ENCODE data around the gene TMPRSS5.

TMPRSS5 gene

GRCh38 chr11:113643701-113644100, 62.4 kb downstream of the TMPRSS5 start:
- no peak for DNase-seq (ENCODE audit: low read depth, low spot score)
- POLR2A ChIA-PET, result no interaction called here
- CTCF ChIA-PET, result interaction anchor here (1.0 kb wide), 1 partner anchor 87 kb away, joined by 3 read pairs; no protein-coding TSS in a partner anchor
- H3K4me3 ChIP-seq (ENCODE audit: low read depth, low read length), result no peak overlapping the region
- TF ChIP-seq CTCF (IDR thresholded peaks at IDR 0.05; ENCODE audit: insufficient read depth, low read length, missing control alignments), result no peak

- ChIA-PET POLR2A (no interaction called here), CTCF (no interaction called here)
- no peak for TF ChIP-seq CTCF (IDR thresholded peaks at IDR 0.05; ENCODE audit: insufficient read depth, low read length, missing control alignments)
- no peak overlapping the region for H3K4me3 ChIP-seq (ENCODE audit: low read depth, low read length)
- no peak for DNase-seq (ENCODE audit: low read depth, low spot score)
Observed at GRCh38 chr11:113643006-113643585, 63.0 kb downstream of the TMPRSS5 start.

DNA sequence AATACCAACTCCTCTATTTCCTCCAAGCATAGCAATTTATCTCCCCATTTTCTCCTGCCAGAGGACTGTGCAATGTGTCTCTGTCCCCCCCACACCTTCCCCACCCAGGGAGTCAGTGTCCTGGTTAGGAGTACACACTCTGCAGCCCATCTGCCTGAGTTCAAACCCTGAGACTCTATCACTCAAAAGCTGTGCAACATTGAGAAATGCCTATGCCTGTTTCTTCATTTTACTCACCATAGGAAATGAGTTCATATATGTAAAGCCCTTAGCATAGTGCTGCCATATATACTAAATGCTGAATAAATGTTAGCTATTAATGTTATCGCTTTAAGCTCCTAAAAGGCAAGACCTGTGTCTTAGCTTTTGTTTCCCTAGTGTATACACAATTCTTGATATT, 64.0 kb downstream of the TMPRSS5 start:
- DNase-seq (ENCODE audit: low read depth, low spot score), result no peak
- no peak for TF ChIP-seq CTCF (IDR thresholded peaks at IDR 0.05; ENCODE audit: insufficient read depth, low read length, missing control alignments)
- ChIA-PET POLR2A (no interaction called here), CTCF (no interaction called here)
- no peak overlapping the region for H3K4me3 ChIP-seq (ENCODE audit: low read depth, low read length)

GRCh38 chr11:113638376-113638775, 67.7 kb downstream of the TMPRSS5 start:
- ChIA-PET CTCF (no interaction called here), POLR2A (no interaction called here)
- DNase-seq (ENCODE audit: low read depth, low spot score), result no peak

GRCh38 chr11:113637636-113638035, 68.5 kb downstream of the TMPRSS5 start:
- ChIA-PET POLR2A (no interaction called here), CTCF (no interaction called here)
- no peak for TF ChIP-seq CTCF (IDR thresholded peaks at IDR 0.05; ENCODE audit: insufficient read depth, low read length, missing control alignments)
- no peak for DNase-seq (ENCODE audit: low read depth, low spot score)
- H3K4me3 ChIP-seq (ENCODE audit: low read depth, low read length), result no peak overlapping the region

More at GRCh38 chr11:113638376-113638775, 67.7 kb downstream of the TMPRSS5 start:
- TF ChIP-seq CTCF (IDR thresholded peaks at IDR 0.05; ENCODE audit: insufficient read depth, low read length, missing control alignments), result no peak
- no peak overlapping the region for H3K4me3 ChIP-seq (ENCODE audit: low read depth, low read length)

Data from AG04449 (cell line).